Activated gamma-delta T cell treated with anti-CD3 and anti-CD28 coated beads, Interleukin-2, amount 50 U/mL, for 16 hours (primary cell): ENCODE results near the gene KCNMA1.
"Not testable (repeated sequence)": the region's sequence is repeated elsewhere in the genome, so short reads cannot be mapped to it uniquely, and the experiment has no call there.

Source experiments
- DNase-seq: peaks from one replicate; pipeline ENCODE4 v3.0.0-alpha.2; 2020; ENCODE audit warnings: low read depth

The KCNMA1 gene

GRCh38 chr10:77664008-77664407 lies 26.4 kb upstream of the KCNMA1 start:
- no peak for DNase-seq

- DNase-seq = no peak
Measured at GRCh38 chr10:77661674-77662073, 24.1 kb upstream of the KCNMA1 start.

GRCh38 chr10:77661100-77661499 lies 23.5 kb upstream of the KCNMA1 start:
- DNase-seq = no peak

DNA sequence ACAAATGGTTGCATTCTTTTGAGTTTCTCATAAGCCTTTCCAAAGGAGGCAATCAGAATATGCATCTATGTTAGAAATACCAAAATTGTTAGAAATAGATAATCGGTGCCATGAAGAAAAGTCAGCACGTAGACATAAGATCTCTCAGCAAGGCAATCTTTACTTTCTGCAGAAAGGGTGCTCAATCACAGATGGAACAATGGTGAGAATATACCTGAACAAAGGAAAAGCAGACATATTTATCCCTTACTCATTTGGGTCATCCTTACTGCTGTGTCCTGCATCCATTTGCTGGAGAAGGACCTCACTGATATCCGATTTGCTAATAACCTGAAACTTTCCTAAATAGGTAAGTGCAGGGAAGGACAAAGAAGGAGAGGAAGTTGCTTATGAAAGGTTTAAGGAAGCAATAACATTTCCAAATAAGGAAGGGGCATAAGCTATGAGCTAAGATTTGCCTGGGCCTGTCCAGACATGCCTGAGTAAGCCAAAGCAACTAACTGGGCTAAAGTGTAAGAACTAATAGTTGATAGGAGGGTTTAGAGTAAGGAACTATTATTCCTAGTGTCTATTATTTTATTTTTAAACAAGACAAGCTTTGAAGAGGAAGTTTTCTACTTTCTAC lies 21.6 kb upstream of the KCNMA1 start:
- not testable (repeated sequence) for DNase-seq

- no peak for DNase-seq
Measured at GRCh38 chr10:77653210-77653609, 15.6 kb upstream of the KCNMA1 start.

DNA sequence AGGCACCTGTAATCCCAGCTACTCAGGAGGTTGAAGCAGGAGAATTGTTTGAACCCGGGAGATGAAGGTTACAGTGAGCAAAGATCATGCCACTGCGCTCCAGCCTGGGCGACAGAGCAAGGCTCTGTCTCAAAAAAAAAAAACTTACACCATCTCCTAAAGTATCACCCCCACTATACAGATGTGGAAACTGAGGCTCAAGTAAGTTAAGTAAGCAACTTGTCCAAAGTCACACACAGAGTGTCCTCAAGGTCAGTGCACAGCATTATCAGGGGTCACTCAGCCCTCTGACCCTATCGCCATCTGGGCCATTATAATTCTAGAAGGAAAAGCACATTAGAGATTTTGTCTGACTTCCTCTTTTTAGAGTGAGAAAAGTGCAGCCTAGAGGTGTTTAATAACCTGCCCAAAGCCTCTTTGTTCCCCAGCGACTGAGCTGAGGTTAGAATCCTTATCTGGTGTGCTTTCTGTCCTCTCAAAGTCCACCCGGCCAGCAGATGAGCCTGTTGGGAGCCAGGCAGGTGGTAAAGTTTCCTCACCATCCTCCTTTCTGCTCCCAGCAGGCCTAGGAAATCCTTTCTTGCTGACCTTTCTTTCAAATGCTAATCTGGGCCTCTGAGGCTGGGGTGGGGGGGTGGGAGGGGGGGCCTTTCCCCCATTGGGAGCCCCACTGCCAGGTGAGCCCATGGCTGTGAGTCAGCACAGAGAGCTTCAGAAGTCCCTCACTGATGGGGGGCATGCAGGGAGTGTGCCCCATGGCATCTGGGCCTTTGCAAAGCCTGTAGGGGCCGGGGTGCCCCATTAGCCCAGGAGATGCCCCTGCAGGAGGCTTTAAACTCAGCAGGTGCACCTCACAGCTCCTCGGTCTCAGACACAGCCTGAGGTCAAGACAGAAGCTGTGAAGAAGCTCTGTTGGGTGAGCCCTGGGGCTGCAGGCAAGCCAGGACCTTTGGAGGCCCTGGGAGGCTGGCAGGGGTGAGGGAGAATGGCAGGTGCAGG lies 12.0 kb upstream of the KCNMA1 start:
- DNase-seq = no peak

DNA sequence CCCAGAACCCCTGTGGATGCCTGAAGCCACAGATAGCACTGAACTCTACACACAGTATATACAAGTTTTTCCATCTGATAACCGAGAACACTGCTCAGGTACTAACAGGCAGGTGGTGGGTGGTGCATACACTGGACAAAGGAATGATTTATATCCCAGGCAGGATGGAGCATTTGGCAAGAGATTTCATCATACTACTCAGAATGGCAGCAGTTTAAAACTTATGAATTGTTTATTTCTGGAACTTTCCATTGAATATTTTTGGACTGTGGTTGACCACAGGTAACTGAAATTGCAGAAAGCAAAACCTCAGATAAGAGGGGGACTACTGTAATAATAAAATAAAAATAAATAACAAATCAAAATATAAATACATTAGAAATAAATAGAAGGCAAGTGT lies 10.9 kb upstream of the KCNMA1 start:
- no peak for DNase-seq

- DNase-seq = no peak
Measured at GRCh38 chr10:77647543-77648293, 10.1 kb upstream of the KCNMA1 start.

DNA sequence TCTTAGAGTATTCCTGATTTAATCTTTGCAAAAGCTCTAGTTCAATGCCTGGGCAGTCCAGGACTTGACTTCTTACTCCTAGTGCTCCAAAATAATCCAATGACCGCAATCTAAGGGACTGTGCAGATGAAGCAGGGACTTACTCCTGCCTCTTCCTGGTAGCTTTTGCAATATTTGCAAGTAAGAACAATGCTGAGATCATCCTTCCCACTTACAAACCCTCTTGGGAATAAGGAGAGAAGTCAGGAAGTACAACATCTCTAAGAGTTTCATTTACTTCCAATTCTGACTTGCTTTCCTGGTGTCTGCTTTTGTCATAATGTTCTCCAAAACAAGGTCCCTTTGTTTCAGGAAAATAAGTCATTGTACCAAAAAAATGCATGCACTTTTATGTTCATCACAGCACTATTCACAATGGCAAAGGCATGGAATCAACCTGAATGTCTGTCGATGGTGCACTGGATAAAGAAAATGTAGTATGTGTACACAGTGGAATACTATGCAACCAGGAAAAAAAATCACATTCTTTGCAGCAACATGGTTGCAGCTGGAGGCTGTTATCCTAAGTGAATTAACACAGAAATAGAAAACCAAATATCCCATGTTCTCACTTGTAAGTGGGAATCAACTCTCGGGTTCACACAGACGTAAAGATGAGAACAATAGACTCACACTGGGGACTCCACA lies 7.1 kb upstream of the KCNMA1 start:
- DNase-seq = no peak

DNA sequence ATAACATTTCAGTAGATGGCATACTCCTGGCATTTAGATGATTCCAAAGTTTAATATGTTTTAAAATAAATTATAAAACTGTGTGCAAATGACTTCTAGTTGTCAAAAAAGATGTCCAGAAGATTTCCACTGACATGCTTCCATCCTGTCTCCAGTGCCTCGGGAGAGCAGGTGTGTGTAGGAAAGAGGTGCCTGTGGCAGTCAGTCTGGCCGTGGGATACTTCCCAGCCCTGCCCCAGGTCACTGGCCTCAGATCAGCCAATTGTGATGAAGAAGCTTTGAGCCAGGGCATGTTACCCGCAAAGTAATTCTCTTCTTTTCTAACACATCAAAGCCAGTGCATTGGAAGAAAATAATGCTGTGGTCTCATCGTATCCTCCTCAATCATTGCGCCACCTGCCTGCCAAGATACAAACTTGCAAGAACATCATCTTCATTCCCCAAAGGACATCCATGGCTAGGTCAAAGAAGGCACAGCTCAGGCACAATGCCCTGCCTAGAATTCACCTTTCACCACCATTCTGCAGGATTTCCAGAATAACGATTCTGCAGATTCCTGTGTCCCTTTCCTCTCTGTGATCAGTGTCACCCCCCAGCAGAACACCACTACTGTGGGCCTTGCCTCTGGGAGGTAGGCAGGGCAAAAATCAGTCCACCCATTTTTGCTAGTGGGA lies 6.3 kb upstream of the KCNMA1 start:
- DNase-seq = peak; percentile 10

GRCh38 chr10:77641788-77642397 lies 4.3 kb upstream of the KCNMA1 start:
- DNase-seq = peak; percentile 39

DNA sequence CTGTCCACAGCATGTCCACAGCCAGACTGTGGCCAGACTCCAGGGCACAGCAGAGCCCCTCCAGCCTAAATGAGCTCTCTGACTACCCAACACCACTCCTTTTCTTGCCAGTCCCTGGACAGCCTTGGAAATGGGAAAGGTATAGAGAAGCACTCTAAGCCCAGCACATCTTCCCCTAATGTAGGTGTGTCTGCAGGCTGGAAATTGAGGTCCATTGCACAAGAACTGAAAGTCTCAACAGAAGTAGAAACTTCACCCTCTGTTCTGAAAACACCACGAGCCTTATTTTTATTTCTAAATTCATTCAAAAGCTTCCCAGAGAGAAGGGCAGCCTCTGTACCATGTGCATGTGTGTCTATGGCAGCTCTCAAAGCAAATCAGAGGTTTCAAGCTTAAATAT lies 3.7 kb upstream of the KCNMA1 start:
- no peak for DNase-seq

GRCh38 chr10:77640167-77640566 lies 2.6 kb upstream of the KCNMA1 start:
- no peak for DNase-seq

DNA sequence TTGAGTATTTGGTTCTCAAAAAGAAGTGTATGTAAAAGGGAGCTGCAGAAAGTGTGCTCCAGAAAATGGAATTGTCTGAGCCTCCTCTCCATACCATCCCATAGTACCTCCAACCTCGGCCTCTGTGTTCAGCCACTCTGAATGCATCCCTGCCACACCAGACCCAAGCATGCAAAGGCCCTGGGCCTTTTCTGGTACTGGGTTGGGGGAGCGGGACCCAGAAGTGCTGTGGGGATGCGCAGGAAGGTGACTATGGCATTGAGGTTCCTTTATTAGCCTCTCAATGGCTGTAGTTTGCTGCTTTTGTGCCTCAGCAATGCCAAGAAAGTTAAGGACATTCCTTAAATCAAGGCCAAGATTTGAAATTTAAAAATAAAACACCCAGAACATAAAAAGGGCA lies 2.1 kb upstream of the KCNMA1 start:
- no peak for DNase-seq

DNA sequence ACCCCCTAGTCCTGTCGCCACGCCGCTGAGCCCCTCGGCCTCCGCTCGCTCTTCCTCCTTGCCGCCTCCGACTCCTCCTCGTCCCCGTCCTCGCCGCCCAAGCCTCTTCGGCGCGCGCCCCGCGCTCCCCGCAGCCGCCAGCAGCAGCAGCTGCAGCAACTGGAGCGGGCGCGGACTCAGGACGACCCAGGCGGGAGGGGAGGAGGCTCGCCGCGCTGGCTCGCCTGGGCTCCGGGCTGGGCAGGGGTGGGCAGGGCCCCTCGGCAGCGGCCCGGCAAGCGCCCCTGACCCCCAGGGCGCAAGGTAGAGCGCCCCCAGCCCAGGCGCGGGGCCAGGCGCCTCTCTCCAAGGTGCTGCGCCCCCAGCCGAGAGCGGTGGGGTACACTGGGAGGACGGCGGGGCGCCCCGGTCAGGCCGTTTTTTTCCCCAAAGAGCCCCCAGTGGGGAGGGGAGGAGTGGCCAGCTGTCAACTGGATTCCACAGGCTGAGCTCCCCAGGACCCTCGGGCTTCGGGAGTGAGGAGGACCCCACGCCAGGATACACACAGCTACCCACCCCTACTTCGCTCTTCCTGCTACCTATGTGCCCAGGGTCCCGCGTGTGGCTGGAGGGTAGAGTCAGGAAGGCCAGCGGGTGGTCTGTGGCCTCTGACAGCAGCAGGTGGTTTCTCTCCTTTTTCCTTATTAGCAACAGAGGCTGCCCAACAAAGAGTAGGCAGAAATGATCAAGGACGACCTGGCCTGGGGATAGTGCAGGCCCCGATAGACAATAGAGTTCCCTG lies 903 bp upstream of the KCNMA1 start:
- DNase-seq = no peak

GRCh38 chr10:77636967-77637531 lies 559 bp downstream of the KCNMA1 start:
- DNase-seq = no peak

- DNase-seq = no peak
Measured at GRCh38 chr10:77636282-77636966, 1.2 kb downstream of the KCNMA1 start.

DNA sequence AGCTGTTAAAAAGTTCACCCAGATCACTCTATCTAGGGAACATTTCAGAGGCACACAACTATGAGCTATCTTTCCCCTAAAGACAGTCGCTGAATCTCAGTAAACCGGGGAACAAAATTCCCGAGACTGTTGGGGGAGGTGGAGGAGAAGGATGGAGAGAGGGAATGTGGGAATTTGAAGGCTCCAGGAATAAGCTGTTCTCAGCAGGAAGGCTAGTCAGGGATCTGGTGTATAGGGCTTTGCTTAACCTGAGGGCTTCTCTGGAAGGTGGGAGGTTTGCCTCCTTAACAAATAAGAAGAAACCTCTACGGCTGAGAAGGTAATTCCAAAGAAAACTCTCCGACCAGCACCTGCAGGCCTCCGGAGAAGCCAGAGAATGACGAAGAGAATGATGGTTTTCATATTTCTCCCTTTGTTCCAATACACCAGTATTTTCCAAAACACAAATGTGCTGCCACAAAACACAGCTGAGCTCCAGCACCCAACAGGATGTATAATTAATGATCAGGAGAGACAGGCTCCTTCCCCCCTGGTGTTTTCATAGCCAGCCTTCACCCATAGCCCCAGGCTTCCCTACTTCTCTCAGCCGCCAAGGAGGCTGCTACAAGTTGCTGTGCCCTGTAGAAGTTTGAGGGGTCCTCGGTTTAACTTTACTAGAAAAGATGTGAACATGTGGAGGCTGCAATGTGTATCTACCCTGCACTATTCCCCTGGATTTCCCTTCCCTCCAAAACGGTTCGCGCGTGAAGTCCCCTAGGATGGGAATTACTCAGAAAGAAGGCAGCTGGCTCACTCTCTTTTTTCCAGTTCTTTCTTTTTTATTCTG lies 2.0 kb downstream of the KCNMA1 start:
- DNase-seq = no peak
